SK-N-SH (cell line): ENCODE data around the gene DGKZ. TPM values are rescaled to one million over a fixed set of nuclear protein-coding genes. Genes with fewer than 3 reads are reported as not detected.

Experiments used
- CTCF ChIA-PET: fragments of 300-600, 350-600 bp; formaldehyde crosslinking; extraction: SDS; loops from one replicate; lab custom pipeline; 2021; lab: Yijun Ruan, JAX
- POLR2A ChIA-PET: fragments of 350-600 bp; sonication (Branson Sonifier 250); formaldehyde crosslinking; extraction: SDS; loops from one replicate; lab custom pipeline; 2020; ENCODE audit warnings: antibody characterized with exemption, inconsistent platforms; lab: Yijun Ruan, JAX
- DNase-seq: peaks from one replicate; pipeline ENCODE4 v3.0.0; 2012
- H2AFZ ChIP-seq: fragments of 200-600 bp; sonication (generic); 2 replicates; pipeline ENCODE4 v1.8.1; 2016; ENCODE audit warnings: antibody characterized with exemption, mild to moderate bottlenecking, low read depth
- H3F3A ChIP-seq: fragments of 200-600 bp; sonication (generic); replicated peaks from 2 replicates; pipeline ENCODE3; 2016; ENCODE audit warnings: antibody characterized with exemption, mild to moderate bottlenecking; ENCODE audit not compliant: insufficient read depth
- H3K27ac ChIP-seq, 2 experiments: fragments of 200-500 bp in 1 of 2; fragments of 200-600 bp in 1 of 2; sonication (Bioruptor generic) in 1 of 2; sonication (generic), shearing (Covaris generic) in 1 of 2; 2 replicates each; pipeline versions ENCODE4 v1.5.1 to v1.6.1; 2014 to 2016; ENCODE audit warnings: low read depth in 2 of 2, inconsistent platforms in 1 of 2, low read length in 1 of 2, mild to moderate bottlenecking in 1 of 2, mixed read lengths in 1 of 2
- H3K27me3 ChIP-seq: fragments of 200-600 bp; sonication (generic), shearing (Covaris generic); 2 replicates; pipeline ENCODE4 v1.6.1; 2016; ENCODE audit warnings: mixed run types; ENCODE audit not compliant: insufficient read depth
- H3K36me3 ChIP-seq, 2 experiments: fragments of 200-500 bp in 1 of 2; fragments of 200-600 bp in 1 of 2; sonication (Bioruptor generic) in 1 of 2; sonication (generic) in 1 of 2; replicated peaks in 1 of 2; 2 replicates each; pipeline versions ENCODE3 to v1.5.1; 2014 to 2016; ENCODE audit warnings: low read length in 1 of 2, mild to moderate bottlenecking in 1 of 2; ENCODE audit not compliant: insufficient read depth in 2 of 2, control insufficient read depth in 1 of 2
- H3K4me1 ChIP-seq, 2 experiments: fragments of 200-500 bp in 1 of 2; fragments of 200-600 bp in 1 of 2; sonication (Bioruptor generic) in 1 of 2; sonication (generic), shearing (Covaris generic) in 1 of 2; 2 replicates each; pipeline versions ENCODE4 v1.5.1 to v1.6.1; 2014 to 2016; ENCODE audit warnings: low read depth in 1 of 2, low read length in 1 of 2, mixed run types in 1 of 2; ENCODE audit not compliant: insufficient read depth in 2 of 2, control insufficient read depth in 1 of 2
- H3K4me2 ChIP-seq: fragments of 200-600 bp; sonication (generic), shearing (Covaris generic); 2 replicates; pipeline ENCODE4 v1.6.1; 2017; ENCODE audit warnings: mixed run types
- H3K4me3 ChIP-seq, 2 experiments: fragments of 200-500 bp in 1 of 2; fragments of 200-600 bp in 1 of 2; sonication (Bioruptor generic) in 1 of 2; sonication (generic), shearing (Covaris generic) in 1 of 2; 2 replicates each; pipeline versions ENCODE4 v1.5.1 to v1.8.1; 2014 to 2016; ENCODE audit warnings: low read depth in 2 of 2, inconsistent platforms in 1 of 2, low read length in 1 of 2, mild to moderate bottlenecking in 1 of 2, mixed read lengths in 1 of 2, moderate library complexity in 1 of 2
- H3K79me2 ChIP-seq: fragments of 200-600 bp; sonication (generic); 2 replicates; pipeline ENCODE4 v1.8.1; 2017; ENCODE audit warnings: mild to moderate bottlenecking; ENCODE audit not compliant: insufficient read depth
- H3K9ac ChIP-seq: fragments of 200-600 bp; sonication (generic); 2 replicates; pipeline ENCODE4 v1.6.1; 2017; ENCODE audit warnings: mixed run types
- H3K9me2 ChIP-seq: fragments of 200-600 bp; sonication (generic); 2 replicates; pipeline ENCODE4 v1.6.1; 2017; ENCODE audit warnings: mixed run types
- H3K9me3 ChIP-seq: fragments of 200-600 bp; sonication (generic); 2 replicates; pipeline ENCODE4 v1.6.1; 2017; ENCODE audit warnings: mixed run types, mild to moderate bottlenecking, moderate library complexity
- H4K20me1 ChIP-seq: fragments of 200-600 bp; sonication (generic); 2 replicates; pipeline ENCODE4 v1.6.1; 2017; ENCODE audit warnings: mild to moderate bottlenecking, mixed run types; ENCODE audit not compliant: insufficient read depth
- CHD2 ChIP-seq: fragments of 150-350 bp; IDR thresholded peaks from 2 replicates; pipeline ENCODE4 v1.6.1; 2018; ENCODE audit warnings: low read length; ENCODE audit not compliant: partially characterized antibody
- EP300 ChIP-seq, 2 experiments: IDR thresholded peaks; 2 replicates each; pipeline versions ENCODE4 v1.4.0 to v1.6.1; 2012; ENCODE audit warnings: borderline replicate concordance in 1 of 2, low read depth in 1 of 2, low read length in 1 of 2
- EZH2phosphoT487 ChIP-seq: fragments of 200-600 bp; sonication (generic); IDR thresholded peaks from 2 replicates; pipeline ENCODE4 v1.6.1; 2017; ENCODE audit warnings: low read depth, mixed run types, mild to moderate bottlenecking, antibody characterized with exemption, moderate library complexity, borderline replicate concordance
- FOXJ3 ChIP-seq: sonication (generic); formaldehyde crosslinking; IDR thresholded peaks from 2 replicates; pipeline ENCODE4 v1.5.1; 2020; ENCODE audit warnings: mild to moderate bottlenecking, missing genetic modification reagents
- FOXM1 ChIP-seq: IDR thresholded peaks from 2 replicates; pipeline ENCODE4 v1.4.0; 2012; ENCODE audit warnings: low read depth, mild to moderate bottlenecking
- GABPA ChIP-seq: IDR thresholded peaks from 2 replicates; pipeline ENCODE4 v1.4.0; 2012; ENCODE audit warnings: low read depth, mild to moderate bottlenecking
- MAX ChIP-seq: IDR thresholded peaks from 2 replicates; pipeline ENCODE4 v1.4.0; 2012; ENCODE audit warnings: low read depth
- MEF2A ChIP-seq: IDR thresholded peaks from 2 replicates; pipeline ENCODE4 v1.4.0; 2012; ENCODE audit warnings: low read depth, borderline replicate concordance
- MXI1 ChIP-seq: IDR thresholded peaks from 2 replicates; pipeline ENCODE4 v1.6.1; 2012; ENCODE audit warnings: mild to moderate bottlenecking, low read depth, low read length, improper control_type of control experiment
- RCOR1 ChIP-seq: fragments of 150-350 bp; IDR thresholded peaks from 2 replicates; pipeline ENCODE4 v1.6.1; 2017; ENCODE audit warnings: antibody characterized with exemption, low read length
- RFX5 ChIP-seq: IDR thresholded peaks from 2 replicates; pipeline ENCODE4 v1.6.1; 2012; ENCODE audit warnings: mild to moderate bottlenecking, improper control_type of control experiment, low read length
- SIN3A ChIP-seq: IDR thresholded peaks from 2 replicates; pipeline ENCODE4 v1.6.1; 2012; ENCODE audit warnings: low read depth, mild to moderate bottlenecking, low read length, moderate library complexity, borderline replicate concordance
- TCF12 ChIP-seq: IDR thresholded peaks from 2 replicates; pipeline ENCODE4 v1.4.0; 2012
- TEAD4 ChIP-seq: IDR thresholded peaks from 2 replicates; pipeline ENCODE4 v1.4.0; 2012; ENCODE audit warnings: mild to moderate bottlenecking, borderline replicate concordance; ENCODE audit not compliant: insufficient read depth
- YY1 ChIP-seq: IDR thresholded peaks from 2 replicates; pipeline ENCODE4 v1.4.0; 2012; ENCODE audit warnings: low read depth, mild to moderate bottlenecking
- WGBS: methylation state at CpG from one replicate; pipeline ENCODE4 v1.1.6; 2017; ENCODE audit warnings: low lambda C conversion rate; 5-methylcytosine and 5-hydroxymethylcytosine counted together
- polyA plus RNA-seq, 3 experiments: library from polyadenylated mRNA; depleted of rRNA; stranded (reverse); fragments of >200 nt; gene quantifications; 2 replicates each; pipeline ENCODE4 v1.2.3, GENCODE V29; 2012
- TF ChIP-seq, protein P1 (sequence below): IDR thresholded peaks from 2 replicates; pipeline ENCODE4 v1.4.0; 2012; ENCODE audit warnings: low read depth, borderline replicate concordance
- TF ChIP-seq, protein P2 (sequence below): IDR thresholded peaks from 2 replicates; pipeline ENCODE4; 2012
- TF ChIP-seq, protein P3 (sequence below): IDR thresholded peaks from 2 replicates; pipeline ENCODE4 v1.6.1; 2012; ENCODE audit warnings: mild to moderate bottlenecking, low read depth, low read length, moderate library complexity

Gene DGKZ
- polyA plus RNA-seq, 1 of the 3 experiments (the other 2 are of a cell fraction) = 33.2 TPM

DNA sequence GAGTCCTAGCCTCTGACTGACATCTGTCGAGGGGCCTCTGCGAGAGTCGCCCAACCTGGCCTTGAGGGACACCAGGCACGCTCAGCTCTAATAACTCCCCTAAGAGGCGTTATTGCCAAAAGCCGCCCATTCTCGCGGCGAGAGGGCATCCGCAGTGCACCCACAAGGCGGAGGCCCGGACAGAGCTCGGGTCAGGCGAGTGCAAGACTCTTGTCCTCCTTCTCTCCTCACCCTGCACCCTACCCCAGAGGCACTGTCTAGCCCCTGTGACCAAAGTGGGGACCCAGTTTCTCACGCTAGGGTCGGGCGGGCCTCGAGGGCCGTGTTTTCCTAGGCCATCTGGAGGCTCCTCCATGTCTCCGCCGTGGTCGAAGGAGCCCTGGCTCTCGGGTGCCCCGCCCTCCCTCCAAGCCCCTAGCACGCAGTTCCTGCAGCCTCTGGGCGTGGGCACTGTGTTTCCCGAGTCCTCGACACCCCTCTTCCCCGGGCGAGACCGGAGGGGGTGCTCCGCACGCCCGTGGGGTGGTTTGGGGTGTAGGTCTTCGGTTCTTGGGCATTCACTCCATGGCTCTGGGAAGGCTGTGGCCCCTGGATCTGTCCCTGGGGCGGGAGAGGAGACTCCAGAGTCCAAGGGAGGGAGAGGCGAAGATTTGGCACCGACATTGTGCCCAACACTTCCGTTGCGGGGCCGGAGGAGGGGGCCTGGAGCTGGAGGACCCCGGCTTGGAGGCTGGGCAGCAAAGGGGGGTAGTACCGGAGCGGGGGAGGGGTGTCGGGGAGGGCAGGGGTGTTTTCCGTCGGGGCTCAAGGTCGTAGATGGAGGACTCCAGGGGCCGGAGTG is 43.3 kb downstream of the DGKZ start:
- peak; percentile 56 for DNase-seq
- CTCF ChIA-PET = interaction anchor here (0.5 to 7.6 kb wide), 48 partner anchors 7 to 425 kb away, joined by 3 to 204 read pairs (median 6); partner anchors contain the start of genes DGKZ and MDK
- peaks cover 18% of the 10 kb centered on the region for H4K20me1 ChIP-seq
- no peaks in the 10 kb centered on the region for H3K36me3 ChIP-seq
- H3K4me1 ChIP-seq = peaks cover 0 to 27% of the 10 kb centered on the region in 2 experiments; a peak in 2 of 4 replicates
- POLR2A ChIA-PET = no interaction called here
- H3K27me3 ChIP-seq = peaks cover 15% of the 10 kb centered on the region
- H3K79me2 ChIP-seq = no peaks in the 10 kb centered on the region
- no peak overlapping the region for H3K9ac ChIP-seq
- peaks cover 17% of the 10 kb centered on the region for H3F3A ChIP-seq
- H3K4me2 ChIP-seq = peak overlapping the region; percentile 88
- no peak overlapping the region for H2AFZ ChIP-seq
- peak overlapping the region in 1 of 2 experiments; percentile 53; a peak in 2 of 4 replicates for H3K4me3 ChIP-seq
- WGBS = 15% methylated on average over 37 of the region's 49 CpGs
- no peaks in the 10 kb centered on the region for H3K9me2 ChIP-seq
- TF ChIP-seq EZH2phosphoT487 (0 out of 2 replicates have a peak, but pooled peaks have one; percentile 34), MEF2A (no peak), EP300 (IDR thresholded peaks at IDR 0.05; ENCODE audit: borderline replicate concordance in 1 of 2, low read depth in 1 of 2, low read length in 1 of 2) (no peak)
- TF ChIP-seq, protein P1, sequence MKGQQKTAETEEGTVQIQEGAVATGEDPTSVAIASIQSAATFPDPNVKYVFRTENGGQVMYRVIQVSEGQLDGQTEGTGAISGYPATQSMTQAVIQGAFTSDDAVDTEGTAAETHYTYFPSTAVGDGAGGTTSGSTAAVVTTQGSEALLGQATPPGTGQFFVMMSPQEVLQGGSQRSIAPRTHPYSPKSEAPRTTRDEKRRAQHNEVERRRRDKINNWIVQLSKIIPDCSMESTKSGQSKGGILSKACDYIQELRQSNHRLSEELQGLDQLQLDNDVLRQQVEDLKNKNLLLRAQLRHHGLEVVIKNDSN = no peak
- TF ChIP-seq, all 33 proteins: peak for 1
- Histone ChIP-seq H3K27ac (no peak overlapping the region), H3K9me3 (no peaks in the 10 kb centered on the region)

- no peak overlapping the region for H2AFZ ChIP-seq
- peaks cover 18% of the 10 kb centered on the region for H4K20me1 ChIP-seq
- CTCF ChIA-PET = interaction anchor here (0.9 to 7.6 kb wide), 35 partner anchors 8 to 223 kb away, joined by 3 to 204 read pairs (median 5); partner anchors contain the start of genes AMBRA1, DGKZ and MDK
- POLR2A ChIA-PET = no interaction called here
- no peaks in the 10 kb centered on the region for H3K9me3 ChIP-seq
- peaks cover 0 to 27% of the 10 kb centered on the region in 2 experiments; a peak in 2 of 4 replicates for H3K4me1 ChIP-seq
- peak overlapping the region; percentile 35 to 52; a peak in 2 of 4 replicates for H3K4me3 ChIP-seq
- no peaks in the 10 kb centered on the region for H3K79me2 ChIP-seq
- H3K4me2 ChIP-seq = no peak overlapping the region; the same call in 1 of the 2 replicates
- peaks cover 15% of the 10 kb centered on the region for H3K27me3 ChIP-seq
- peaks cover 17% of the 10 kb centered on the region for H3F3A ChIP-seq
- H3K9me2 ChIP-seq = no peaks in the 10 kb centered on the region
- no peak overlapping the region for H3K9ac ChIP-seq
- WGBS = 6% methylated on average over 9 of the region's 31 CpGs
- no peaks in the 10 kb centered on the region for H3K36me3 ChIP-seq
- H3K27ac ChIP-seq = no peak overlapping the region
- DNase-seq = peak; percentile 65
- TF ChIP-seq, protein P2, sequence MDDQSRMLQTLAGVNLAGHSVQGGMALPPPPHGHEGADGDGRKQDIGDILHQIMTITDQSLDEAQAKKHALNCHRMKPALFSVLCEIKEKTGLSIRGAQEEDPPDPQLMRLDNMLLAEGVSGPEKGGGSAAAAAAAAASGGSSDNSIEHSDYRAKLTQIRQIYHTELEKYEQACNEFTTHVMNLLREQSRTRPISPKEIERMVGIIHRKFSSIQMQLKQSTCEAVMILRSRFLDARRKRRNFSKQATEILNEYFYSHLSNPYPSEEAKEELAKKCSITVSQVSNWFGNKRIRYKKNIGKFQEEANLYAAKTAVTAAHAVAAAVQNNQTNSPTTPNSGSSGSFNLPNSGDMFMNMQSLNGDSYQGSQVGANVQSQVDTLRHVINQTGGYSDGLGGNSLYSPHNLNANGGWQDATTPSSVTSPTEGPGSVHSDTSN = no peak
- no peak for TF ChIP-seq CHD2
- no peak for TF ChIP-seq FOXJ3 (CRISPR knock-in tag)
- no peak for TF ChIP-seq TEAD4
- no peak for TF ChIP-seq RFX5
- TF ChIP-seq YY1 = no peak
- no peak for TF ChIP-seq TCF12
- TF ChIP-seq GABPA = no peak
- TF ChIP-seq FOXM1 = no peak
- no peak for TF ChIP-seq MXI1
- TF ChIP-seq MEF2A = no peak
- TF ChIP-seq, protein P3, sequence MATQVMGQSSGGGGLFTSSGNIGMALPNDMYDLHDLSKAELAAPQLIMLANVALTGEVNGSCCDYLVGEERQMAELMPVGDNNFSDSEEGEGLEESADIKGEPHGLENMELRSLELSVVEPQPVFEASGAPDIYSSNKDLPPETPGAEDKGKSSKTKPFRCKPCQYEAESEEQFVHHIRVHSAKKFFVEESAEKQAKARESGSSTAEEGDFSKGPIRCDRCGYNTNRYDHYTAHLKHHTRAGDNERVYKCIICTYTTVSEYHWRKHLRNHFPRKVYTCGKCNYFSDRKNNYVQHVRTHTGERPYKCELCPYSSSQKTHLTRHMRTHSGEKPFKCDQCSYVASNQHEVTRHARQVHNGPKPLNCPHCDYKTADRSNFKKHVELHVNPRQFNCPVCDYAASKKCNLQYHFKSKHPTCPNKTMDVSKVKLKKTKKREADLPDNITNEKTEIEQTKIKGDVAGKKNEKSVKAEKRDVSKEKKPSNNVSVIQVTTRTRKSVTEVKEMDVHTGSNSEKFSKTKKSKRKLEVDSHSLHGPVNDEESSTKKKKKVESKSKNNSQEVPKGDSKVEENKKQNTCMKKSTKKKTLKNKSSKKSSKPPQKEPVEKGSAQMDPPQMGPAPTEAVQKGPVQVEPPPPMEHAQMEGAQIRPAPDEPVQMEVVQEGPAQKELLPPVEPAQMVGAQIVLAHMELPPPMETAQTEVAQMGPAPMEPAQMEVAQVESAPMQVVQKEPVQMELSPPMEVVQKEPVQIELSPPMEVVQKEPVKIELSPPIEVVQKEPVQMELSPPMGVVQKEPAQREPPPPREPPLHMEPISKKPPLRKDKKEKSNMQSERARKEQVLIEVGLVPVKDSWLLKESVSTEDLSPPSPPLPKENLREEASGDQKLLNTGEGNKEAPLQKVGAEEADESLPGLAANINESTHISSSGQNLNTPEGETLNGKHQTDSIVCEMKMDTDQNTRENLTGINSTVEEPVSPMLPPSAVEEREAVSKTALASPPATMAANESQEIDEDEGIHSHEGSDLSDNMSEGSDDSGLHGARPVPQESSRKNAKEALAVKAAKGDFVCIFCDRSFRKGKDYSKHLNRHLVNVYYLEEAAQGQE = no peak
- TF ChIP-seq, protein P1 = no peak
- TF ChIP-seq SIN3A = no peak
- TF ChIP-seq EZH2phosphoT487 = no peak
- no peak for TF ChIP-seq RCOR1
- TF ChIP-seq MAX = no peak
These were observed 43.9 kb downstream of the DGKZ start for GRCh38 chr11:46391186-46391577.
